NCI-H187 (cell line): ENCODE data around the gene UGT1A7.
"Not testable (repeated sequence)": the region's sequence is repeated elsewhere in the genome, so short reads cannot be mapped to it uniquely, and the experiment has no call there.

Experiments used
- DNase-seq, 2 experiments: peaks; one replicate each; lab custom pipeline; 2025; lab: John Stamatoyannopoulos, UW

Gene UGT1A7

GRCh38 chr2:233712611-233713261, 31.0 kb downstream of the UGT1A7 start, which contains the start of gene UGT1A5:
UGT1A5 (plus strand) TSS chr2:233712907; CDS start chr2:233712992, 85 bp downstream.
- DNase-seq = no peak

GRCh38 chr2:233713262-233713615, 31.5 kb downstream of the UGT1A7 start:
- DNase-seq = no peak

- no peak for DNase-seq
These were observed 32.4 kb downstream of the UGT1A7 start for GRCh38 chr2:233714121-233714520.

- no peak for DNase-seq
These were observed 36.9 kb downstream of the UGT1A7 start, which contains the start of gene UGT1A4 for GRCh38 chr2:233718552-233718951. UGT1A4 (plus strand) TSS chr2:233718736; CDS start chr2:233718821, 85 bp downstream.

- no peak for DNase-seq
These were observed 47.1 kb downstream of the UGT1A7 start, which contains the start of gene UGT1A3 for GRCh38 chr2:233728723-233729301. UGT1A3 (plus strand) TSS chr2:233729042; CDS start chr2:233729127, 85 bp downstream.

DNA sequence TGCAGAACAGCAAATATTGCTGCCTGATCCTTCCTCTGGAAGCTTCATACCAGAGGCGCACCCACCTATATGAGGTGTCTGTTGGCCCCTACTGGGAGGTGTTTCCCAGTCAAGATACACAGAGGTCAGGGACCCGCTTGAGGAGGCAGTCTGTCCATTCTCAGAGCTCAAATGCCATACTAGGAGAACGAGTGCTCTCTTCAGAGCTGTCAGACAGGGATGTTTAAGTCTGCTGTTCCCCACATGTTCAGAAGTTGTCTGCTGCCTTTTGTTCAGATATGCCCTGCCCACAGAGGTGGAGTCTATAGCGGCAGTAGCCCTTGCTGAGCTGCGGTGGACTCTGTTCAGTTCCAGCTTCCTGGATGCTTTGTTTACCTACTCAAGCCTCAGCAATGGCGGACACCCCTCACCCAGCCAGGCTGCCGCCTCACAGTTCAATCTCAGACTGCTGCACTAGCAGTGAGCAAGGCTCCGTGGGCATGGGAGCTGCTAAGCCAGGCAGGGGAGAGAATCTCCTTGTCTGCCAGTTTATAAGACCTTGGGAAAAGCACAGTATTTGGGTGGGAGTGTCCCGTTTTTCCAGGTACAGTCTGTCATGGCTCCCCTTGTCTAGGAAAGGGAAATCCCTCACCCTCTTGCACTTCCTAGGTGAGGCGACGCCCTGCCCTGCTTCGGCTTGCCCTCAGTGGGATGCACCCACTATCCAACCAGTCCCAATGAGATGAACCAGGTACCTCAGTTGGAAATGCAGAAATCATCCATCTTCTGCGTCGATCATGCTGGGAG, 55.4 kb downstream of the UGT1A7 start:
- not testable (repeated sequence) for DNase-seq

- no peak for DNase-seq
These were observed 59.2 kb downstream of the UGT1A7 start for GRCh38 chr2:233740870-233741269.

DNA sequence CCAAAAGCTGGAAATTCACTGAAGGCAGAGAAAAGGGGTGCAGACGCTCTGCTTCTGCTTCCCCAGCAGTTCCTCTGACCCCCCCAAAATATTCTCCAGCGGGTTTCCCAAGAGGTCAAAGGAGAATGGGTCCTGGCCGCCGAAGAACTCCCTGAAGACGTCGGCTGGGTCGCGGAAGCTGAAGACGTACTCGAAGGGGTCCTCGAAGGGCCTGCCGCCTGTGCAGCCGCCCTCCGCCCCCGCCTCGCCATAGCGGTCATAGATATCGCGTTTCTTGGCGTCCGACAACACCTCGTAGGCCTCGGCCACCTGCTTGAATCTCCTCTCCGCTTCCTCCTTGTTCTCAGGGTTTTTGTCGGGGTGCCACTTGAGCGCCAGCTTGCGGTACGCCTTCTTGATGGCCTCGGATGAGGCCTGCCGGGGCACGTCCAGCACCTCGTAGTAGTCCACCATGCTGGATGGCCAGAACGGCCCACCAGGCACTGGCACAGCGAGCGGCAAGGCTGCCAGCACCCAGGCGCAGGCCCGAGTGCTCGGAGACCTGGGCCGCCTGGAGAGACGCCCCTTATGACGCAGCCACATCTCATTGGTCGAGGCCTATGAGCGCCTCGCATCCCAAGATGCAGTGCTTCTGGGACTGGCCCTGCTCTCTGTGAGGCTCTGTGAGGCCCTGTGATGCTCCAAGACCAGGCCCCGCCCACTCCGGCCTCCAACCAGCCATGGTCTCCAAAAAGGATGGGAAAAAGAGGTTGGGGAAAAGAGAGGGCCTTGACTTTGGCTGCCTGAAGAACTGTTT, 62.0 kb downstream of the UGT1A7 start:
- DNase-seq = no peak

DNA sequence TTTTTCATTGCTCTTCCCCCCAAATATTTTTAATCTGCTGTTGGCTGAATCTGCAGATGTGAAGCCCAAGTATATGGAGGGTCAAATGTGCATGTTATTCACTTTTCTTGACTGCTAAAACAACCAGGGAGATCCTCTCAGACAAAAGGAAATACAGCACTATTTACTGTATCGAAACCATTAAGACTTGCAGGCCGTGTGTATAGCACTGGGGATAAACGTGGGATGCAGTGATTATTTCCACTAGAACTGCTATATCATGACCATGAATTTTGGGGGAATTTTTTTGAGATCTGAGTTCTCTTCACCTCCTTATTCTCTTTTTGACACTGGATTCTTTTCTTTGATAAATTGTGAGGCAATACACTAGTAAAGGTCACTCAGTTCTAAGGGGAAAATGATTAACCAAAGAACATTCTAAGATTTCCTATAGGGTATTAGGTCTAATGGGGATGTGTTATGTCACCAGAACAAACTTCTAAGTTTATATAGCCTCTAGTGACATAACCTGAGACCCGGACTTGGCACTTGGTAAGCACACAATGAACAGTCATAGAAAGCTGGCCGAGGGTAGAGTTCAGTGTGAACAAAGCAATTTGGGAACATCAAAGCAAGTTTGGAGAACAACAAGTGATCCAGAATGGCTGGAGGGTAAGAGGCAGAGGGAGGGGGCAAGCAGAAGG, 63.5 kb downstream of the UGT1A7 start:
- DNase-seq = no peak

GRCh38 chr2:233745838-233746237, 64.1 kb downstream of the UGT1A7 start:
- not testable (repeated sequence) for DNase-seq

DNA sequence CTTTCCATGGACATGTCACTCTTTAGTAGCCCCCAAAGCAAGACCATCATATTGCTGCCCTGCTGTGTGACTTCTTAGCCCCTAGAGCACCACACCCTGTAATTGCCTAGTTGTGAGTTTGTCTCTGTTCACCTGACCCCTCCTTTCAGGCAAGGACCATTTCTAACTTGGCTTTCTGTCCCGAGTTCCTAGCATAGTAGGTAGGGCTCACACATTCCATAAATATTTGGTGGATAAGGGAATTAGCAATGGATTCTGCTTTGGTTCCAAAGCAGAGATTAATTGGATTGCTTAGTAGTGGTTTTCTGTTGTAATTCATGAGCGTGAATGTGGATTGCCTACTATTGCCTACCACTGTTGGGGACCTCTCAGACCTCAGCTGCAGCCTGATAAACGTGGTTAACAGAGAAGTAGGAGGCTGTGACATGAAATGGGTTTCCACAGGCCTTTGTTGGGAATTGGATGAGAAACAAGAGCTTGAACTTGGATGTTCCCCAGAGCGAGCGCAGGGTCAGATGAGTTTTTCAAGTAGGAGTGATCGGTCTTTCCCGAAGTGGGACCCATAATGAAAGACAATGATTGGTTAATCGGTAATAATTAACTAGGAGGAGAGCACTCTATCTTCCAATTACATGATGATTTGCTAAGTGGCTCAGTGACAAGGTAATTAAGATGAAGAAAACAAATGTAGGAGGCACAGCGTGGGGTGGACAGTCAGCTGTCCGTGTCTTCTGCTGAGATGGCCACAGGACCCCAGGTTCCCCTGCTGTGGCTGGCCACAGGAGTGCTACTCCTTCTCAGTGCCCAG, 65.0 kb downstream of the UGT1A7 start:
- no peak for DNase-seq

GRCh38 chr2:233747283-233747544, 65.5 kb downstream of the UGT1A7 start:
- no peak for DNase-seq

- DNase-seq = not testable (repeated sequence)
These were observed 69.0 kb downstream of the UGT1A7 start for GRCh38 chr2:233750689-233751088.

DNA sequence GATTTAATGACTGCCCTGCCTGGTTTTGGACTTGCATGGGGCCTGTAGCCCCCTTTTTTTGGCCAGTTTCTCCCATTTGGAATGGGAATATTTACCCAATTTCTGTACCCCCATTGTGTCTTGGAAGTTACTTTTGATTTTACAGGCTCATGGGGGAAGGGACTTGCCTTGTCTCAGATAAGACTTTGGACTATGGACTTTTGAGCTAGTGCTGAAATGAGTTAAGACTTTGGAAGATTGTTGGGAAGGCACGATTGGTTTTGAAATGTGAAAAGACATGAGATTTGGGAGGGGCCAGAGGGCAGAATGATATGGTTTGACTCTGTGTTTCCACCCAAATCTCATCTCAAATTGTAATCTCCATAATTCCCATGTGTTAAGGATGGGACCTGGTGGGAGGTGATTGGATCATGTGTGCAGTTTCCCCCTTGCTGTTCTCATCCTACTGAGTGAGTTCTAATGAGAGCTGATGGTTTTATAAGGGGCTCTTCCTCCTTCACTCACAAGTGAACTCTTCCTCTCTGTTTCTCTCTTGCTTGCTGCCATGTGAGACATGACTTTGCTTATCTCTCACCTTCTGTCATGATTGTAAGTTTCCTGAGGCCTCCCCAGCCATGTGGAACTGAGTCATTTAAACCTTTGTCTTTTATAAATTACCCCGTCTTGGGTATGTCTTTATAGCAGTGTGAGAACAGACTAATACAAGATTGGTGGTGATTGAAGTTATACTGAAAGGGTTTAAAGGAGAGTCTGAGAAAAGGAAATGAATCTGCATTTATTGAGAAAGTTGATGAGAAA, 69.7 kb downstream of the UGT1A7 start:
- not testable (repeated sequence) for DNase-seq

- no peak for DNase-seq
These were observed 73.3 kb downstream of the UGT1A7 start for GRCh38 chr2:233754872-233755611.

- DNase-seq = no peak
These were observed 74.9 kb downstream of the UGT1A7 start for GRCh38 chr2:233756429-233757081.

DNA sequence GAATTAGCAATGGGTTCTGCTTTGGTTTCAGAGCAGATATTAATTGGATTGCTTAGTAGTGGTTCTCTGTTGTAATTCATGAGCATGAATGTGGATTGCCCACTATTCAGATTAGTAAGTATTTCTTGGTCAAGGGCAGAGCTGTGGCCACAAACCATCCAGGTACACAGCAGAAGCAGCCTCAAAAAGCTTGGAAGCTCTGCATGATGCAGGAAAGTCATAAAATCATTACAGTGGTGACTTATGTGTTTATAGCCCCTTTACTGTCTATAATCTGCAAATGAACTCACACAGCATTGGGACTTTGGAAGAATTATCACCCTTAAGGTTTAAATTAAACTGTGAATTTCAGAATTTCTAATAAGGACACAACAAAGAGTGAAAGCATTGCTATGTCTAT, 76.4 kb downstream of the UGT1A7 start:
- DNase-seq = no peak

GRCh38 chr2:233758849-233759248, 77.1 kb downstream of the UGT1A7 start:
- DNase-seq = no peak

DNA sequence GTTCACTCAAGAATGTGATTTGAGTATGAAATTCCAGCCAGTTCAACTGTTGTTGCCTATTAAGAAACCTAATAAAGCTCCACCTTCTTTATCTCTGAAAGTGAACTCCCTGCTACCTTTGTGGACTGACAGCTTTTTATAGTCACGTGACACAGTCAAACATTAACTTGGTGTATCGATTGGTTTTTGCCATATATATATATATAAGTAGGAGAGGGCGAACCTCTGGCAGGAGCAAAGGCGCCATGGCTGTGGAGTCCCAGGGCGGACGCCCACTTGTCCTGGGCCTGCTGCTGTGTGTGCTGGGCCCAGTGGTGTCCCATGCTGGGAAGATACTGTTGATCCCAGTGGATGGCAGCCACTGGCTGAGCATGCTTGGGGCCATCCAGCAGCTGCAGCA, 78.3 kb downstream of the UGT1A7 start, which contains the start of gene UGT1A1:
TSS of gene UGT1A1 (plus strand) at position 228 of the 400 bp plus-strand sequence. CDS start at position 246, 18 bp downstream.
- no peak for DNase-seq
